HepG2 (cell line): ENCODE measurements around the gene SYCE3. TPM values are rescaled to one million over a fixed set of nuclear protein-coding genes. Genes with fewer than 3 reads are reported as not detected.

Source experiments
- AGO1 ChIP-seq: fragments of 200-400 bp; formaldehyde crosslinking; IDR thresholded peaks from 2 replicates; pipeline ENCODE4 v1.6.1; 2017; ENCODE audit warnings: mild to moderate bottlenecking, low read depth, low read length, moderate library complexity; ENCODE audit not compliant: poor library complexity, severe bottlenecking
- AHR ChIP-seq: IDR thresholded peaks from 2 replicates; pipeline ENCODE4 v1.6.1; 2018; ENCODE audit warnings: missing genetic modification reagents, missing compliant biosample characterization
- CSRNP1 ChIP-seq: sonication (generic); formaldehyde crosslinking; IDR thresholded peaks from 2 replicates; pipeline ENCODE4 v1.8.1; 2023; ENCODE audit warnings: mild to moderate bottlenecking, missing genetic modification reagents
- ETS1 ChIP-seq: sonication (generic); formaldehyde crosslinking; IDR thresholded peaks from 2 replicates; pipeline ENCODE4 v1.4.0; 2020; ENCODE audit warnings: missing genetic modification reagents
- EZH2 ChIP-seq: conservative IDR thresholded peaks from 2 replicates; pipeline ENCODE4 v1.6.1; 2012; ENCODE audit warnings: mild to moderate bottlenecking, low read depth, low read length, moderate library complexity
- GMEB2 ChIP-seq: IDR thresholded peaks from 2 replicates; pipeline ENCODE4 v1.6.1; 2016; ENCODE audit warnings: missing biosample characterization, missing genetic modification reagents, low read depth
- HDAC1 ChIP-seq: sonication (generic); formaldehyde crosslinking; IDR thresholded peaks from 2 replicates; pipeline ENCODE4 v1.5.1; 2020; ENCODE audit warnings: mild to moderate bottlenecking, missing genetic modification reagents
- MAZ ChIP-seq, 2 experiments: sonication (generic) in 1 of 2; formaldehyde crosslinking in 1 of 2; IDR thresholded peaks; 2 replicates each; pipeline versions ENCODE4 v1.5.0 to v1.6.1; 2012 to 2020; ENCODE audit warnings: low read depth in 2 of 2, mild to moderate bottlenecking in 2 of 2, borderline replicate concordance in 1 of 2, improper control_type of control experiment in 1 of 2, low read length in 1 of 2, missing genetic modification reagents in 1 of 2, moderate library complexity in 1 of 2
- MXI1 ChIP-seq: IDR thresholded peaks from 3 replicates; pipeline ENCODE4 v1.6.1; 2012; ENCODE audit warnings: low read depth, low read length, inconsistent platforms, borderline replicate concordance
- NCOA5 ChIP-seq: sonication (generic); formaldehyde crosslinking; IDR thresholded peaks from 2 replicates; pipeline ENCODE4 v1.4.0; 2020; ENCODE audit warnings: missing genetic modification reagents
- PRDM15 ChIP-seq: sonication (generic); formaldehyde crosslinking; IDR thresholded peaks from 2 replicates; pipeline ENCODE4 v1.4.0; 2020; ENCODE audit warnings: missing genetic modification reagents
- RCOR2 ChIP-seq: IDR thresholded peaks from 2 replicates; pipeline ENCODE4 v1.6.1; 2016; ENCODE audit warnings: missing biosample characterization, missing genetic modification reagents
- SAFB2 ChIP-seq: sonication (generic); formaldehyde crosslinking; IDR thresholded peaks from 2 replicates; pipeline ENCODE4 v1.5.1; 2020; ENCODE audit warnings: missing genetic modification reagents, low read depth, mild to moderate bottlenecking, borderline replicate concordance
- SPEN ChIP-seq: sonication (generic); formaldehyde crosslinking; IDR thresholded peaks from 2 replicates; pipeline ENCODE4 v1.5.1; 2020; ENCODE audit warnings: low read depth, mild to moderate bottlenecking, missing genetic modification reagents
- ZBTB39 ChIP-seq: sonication (generic); formaldehyde crosslinking; IDR thresholded peaks from 2 replicates; pipeline ENCODE4 v1.5.0; 2020; ENCODE audit warnings: missing genetic modification reagents
- ZNF263 ChIP-seq: sonication (generic); formaldehyde crosslinking; IDR thresholded peaks from 2 replicates; pipeline ENCODE4 v1.4.0; 2020; ENCODE audit warnings: missing genetic modification reagents
- ZNF550 ChIP-seq: sonication (generic); formaldehyde crosslinking; IDR thresholded peaks from 2 replicates; pipeline ENCODE4 v1.4.0; 2020; ENCODE audit warnings: mild to moderate bottlenecking, missing genetic modification reagents, borderline replicate concordance
- ZSCAN21 ChIP-seq: sonication (generic); formaldehyde crosslinking; IDR thresholded peaks from 2 replicates; pipeline ENCODE4 v1.8.0; 2022; ENCODE audit warnings: mild to moderate bottlenecking, missing genetic modification reagents, moderate library complexity, borderline replicate concordance
- polyA plus RNA-seq, 8 experiments: library from polyadenylated mRNA; depleted of rRNA in 3 of 8; stranded (reverse) in 7 of 8; unstranded in 1 of 8; fragments of >200 nt; fragmentation: Illumina TruSeq in 4 of 8; extraction: Trizol in 4 of 8; gene quantifications; 2 replicates each; pipeline versions ENCODE4 v1.2.1 to v1.2.3, GENCODE V29; 2011 to 2016; ENCODE audit warnings: low read depth in 4 of 8, missing spikeins in 1 of 8, mixed read lengths in 1 of 8; ENCODE audit not compliant: insufficient read depth in 1 of 8
- total RNA-seq, 5 experiments: library from RNA; depleted of rRNA; stranded (reverse); fragments of >200 nt; fragmentation: Illumina TruSeq; extraction: Trizol; gene quantifications; 2 replicates each; pipeline ENCODE4 v1.2.3, GENCODE V29; 2016; ENCODE audit warnings: low read depth in 1 of 5

Gene SYCE3
- total and polyA plus RNA-seq, 2 of the 13 experiments (the other 11 are each of a cell fraction or from before 2014, with no cell fraction given), result not detected

GRCh38 chr22:50526108-50526833 lies 36.4 kb downstream of the SYCE3 start (continued):
- TF ChIP-seq GMEB2 (CRISPR knock-in tag) (no peak), AGO1 (peak; percentile 97), ETS1 (CRISPR knock-in tag) (no peak), ZSCAN21 (CRISPR knock-in tag) (no peak), HDAC1 (peak; percentile 16; the same call in 1 of the 2 replicates), AHR (no peak; the same call in 1 of the 2 replicates), SAFB2 (CRISPR knock-in tag) (no peak), EZH2 (no peak), NCOA5 (CRISPR knock-in tag) (no peak), SPEN (CRISPR knock-in tag) (no peak; the same call in 1 of the 2 replicates), ZNF550 (CRISPR knock-in tag) (no peak), RCOR2 (CRISPR knock-in tag) (no peak), PRDM15 (no peak), ZNF263 (CRISPR knock-in tag) (peak; percentile 66), CSRNP1 (CRISPR knock-in tag) (peak; percentile 48; the same call in 1 of the 2 replicates), MXI1 (no peak), ZBTB39 (CRISPR knock-in tag) (no peak), MAZ (IDR thresholded peaks at IDR 0.05; ENCODE audit: borderline replicate concordance, low read depth, low read length) (no peak), MAZ (CRISPR knock-in tag; IDR thresholded peaks at IDR 0.05; ENCODE audit: low read depth) (no peak)
